ENCODE measurements around the gene TOX4.

GRCh38 chr14:21525571-21525961, 48.6 kb downstream of the TOX4 start:
- no peak for TF ChIP-seq CTCF (IDR thresholded peaks at IDR 0.05; ENCODE audit: low read depth, low read length)
- TF ChIP-seq POLR2A (IDR thresholded peaks at IDR 0.05; ENCODE audit: extremely low read depth, insufficient read length), result no peak
- no peak for TF ChIP-seq MAX (IDR thresholded peaks at IDR 0.05; ENCODE audit: low read depth, low read length)

Measured in NB4 (cell line).